ENCODE data around the gene FAM131A. TPM values are rescaled to one million over a fixed set of nuclear protein-coding genes. Genes with fewer than 3 reads are reported as not detected.

FAM131A gene
- total RNA-seq, 4 donors from 2014 or later, result 14.7 to 27.1 (median 18.8) TPM

GRCh38 chr3:184354121-184354728 is 16.8 kb downstream of the FAM131A start:
- Histone ChIP-seq H3K27ac (no peak overlapping the region), H3K9me3 (no peaks in the 10 kb centered on the region), H3K4me1 (no peaks in the 10 kb centered on the region), H3K27me3 (no peaks in the 10 kb centered on the region), H3K4me3 (no peak overlapping the region), H3K36me3 (no peaks in the 10 kb centered on the region)
- in situ Hi-C loops (cut with MboI; ENCODE audit: low sequenced_read_pairs in 4 of 4), result loop anchor here in 3 of 4 donors (25.0 kb wide), 3 partner anchors 408 to 458 kb away; partner anchors contain the start of gene VPS8 (in 1 of the 3)
- ATAC-seq (peak in 1 of 2 donors; percentile 27), DNase-seq (no peak)
- no peak for TF ChIP-seq POLR2A (IDR thresholded peaks at IDR 0.05)
- TF ChIP-seq, protein P1, sequence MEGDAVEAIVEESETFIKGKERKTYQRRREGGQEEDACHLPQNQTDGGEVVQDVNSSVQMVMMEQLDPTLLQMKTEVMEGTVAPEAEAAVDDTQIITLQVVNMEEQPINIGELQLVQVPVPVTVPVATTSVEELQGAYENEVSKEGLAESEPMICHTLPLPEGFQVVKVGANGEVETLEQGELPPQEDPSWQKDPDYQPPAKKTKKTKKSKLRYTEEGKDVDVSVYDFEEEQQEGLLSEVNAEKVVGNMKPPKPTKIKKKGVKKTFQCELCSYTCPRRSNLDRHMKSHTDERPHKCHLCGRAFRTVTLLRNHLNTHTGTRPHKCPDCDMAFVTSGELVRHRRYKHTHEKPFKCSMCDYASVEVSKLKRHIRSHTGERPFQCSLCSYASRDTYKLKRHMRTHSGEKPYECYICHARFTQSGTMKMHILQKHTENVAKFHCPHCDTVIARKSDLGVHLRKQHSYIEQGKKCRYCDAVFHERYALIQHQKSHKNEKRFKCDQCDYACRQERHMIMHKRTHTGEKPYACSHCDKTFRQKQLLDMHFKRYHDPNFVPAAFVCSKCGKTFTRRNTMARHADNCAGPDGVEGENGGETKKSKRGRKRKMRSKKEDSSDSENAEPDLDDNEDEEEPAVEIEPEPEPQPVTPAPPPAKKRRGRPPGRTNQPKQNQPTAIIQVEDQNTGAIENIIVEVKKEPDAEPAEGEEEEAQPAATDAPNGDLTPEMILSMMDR (IDR thresholded peaks at IDR 0.05 in 4 of 5, conservative IDR thresholded peaks at IDR 0.05 in 1 of 5), result peak; percentile 49 to 81 (median 61)
- intact Hi-C loops (cut with DNase I; ENCODE audit: low total_unique reads), result no loop called here

- H3K4me3 ChIP-seq, result no peak overlapping the region
- DNase-seq (no peak), ATAC-seq (no peak)
- no peaks in the 10 kb centered on the region for H3K36me3 ChIP-seq
- intact Hi-C loops (cut with DNase I; ENCODE audit: low total_unique reads) (no loop called here), in situ Hi-C loops (cut with MboI; ENCODE audit: low sequenced_read_pairs in 4 of 4) (loop anchor here in 3 of 4 donors (25.0 kb wide), 3 partner anchors 408 to 458 kb away; partner anchors contain the start of gene VPS8 (in 1 of the 3))
- H3K9me3 ChIP-seq, result no peaks in the 10 kb centered on the region
- H3K27ac ChIP-seq, result no peak overlapping the region
- no peaks in the 10 kb centered on the region for H3K27me3 ChIP-seq
- TF ChIP-seq, protein P1 (IDR thresholded peaks at IDR 0.05 in 4 of 5, conservative IDR thresholded peaks at IDR 0.05 in 1 of 5), result no peak
- no peak for TF ChIP-seq POLR2A (IDR thresholded peaks at IDR 0.05)
- no peaks in the 10 kb centered on the region for H3K4me1 ChIP-seq
Observed at GRCh38 chr3:184354754-184355153, 17.4 kb downstream of the FAM131A start.

DNA sequence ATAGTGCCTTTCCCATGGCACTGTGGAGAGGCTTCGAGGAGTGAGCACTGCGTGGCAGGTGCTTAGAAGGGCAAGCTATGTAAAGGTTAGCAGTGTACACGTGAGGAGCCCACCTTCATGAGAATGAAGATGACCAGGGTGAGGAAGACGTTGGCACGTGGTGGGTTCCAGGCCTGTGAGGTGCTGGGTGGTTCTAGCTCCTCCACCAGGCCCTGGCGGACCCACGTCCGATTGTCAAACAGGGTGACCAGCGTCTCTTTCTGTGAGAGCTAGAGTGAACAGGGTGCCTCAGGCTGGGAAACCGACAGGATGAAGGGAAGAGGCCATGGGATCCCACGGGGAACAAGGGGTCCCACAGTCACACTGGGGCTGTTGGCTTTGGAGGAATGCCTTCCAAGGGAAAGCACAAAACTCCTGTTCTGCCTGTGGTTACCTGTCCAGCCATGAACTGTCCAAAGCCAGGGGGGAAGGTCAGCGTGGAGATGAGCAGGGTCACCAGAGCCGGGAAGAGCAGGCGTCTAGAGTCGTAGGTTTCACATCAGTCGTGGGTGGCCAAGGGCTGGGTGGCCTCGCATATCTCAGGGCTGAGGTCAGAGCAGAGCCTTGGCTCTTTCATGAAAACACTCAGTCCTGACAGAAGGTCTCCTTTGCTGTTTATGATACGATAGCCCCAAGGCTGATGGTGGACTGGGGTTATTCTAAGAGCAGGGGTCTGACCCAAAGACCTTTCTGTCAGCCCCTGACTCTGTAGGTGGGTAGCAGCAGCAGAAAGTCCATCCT is 18.1 kb downstream of the FAM131A start:
- DNase-seq, result no peak
- ATAC-seq, result no peak
- Histone ChIP-seq H3K4me3 (no peak overlapping the region), H3K9me3 (no peaks in the 10 kb centered on the region), H3K27me3 (no peaks in the 10 kb centered on the region), H3K27ac (no peak overlapping the region), H3K36me3 (no peaks in the 10 kb centered on the region), H3K4me1 (peaks cover 0 to 1% of the 10 kb centered on the region in 2 donors)
- TF ChIP-seq, protein P1 (IDR thresholded peaks at IDR 0.05 in 4 of 5, conservative IDR thresholded peaks at IDR 0.05 in 1 of 5), result no peak
- TF ChIP-seq POLR2A (IDR thresholded peaks at IDR 0.05), result no peak
- intact Hi-C loops (cut with DNase I; ENCODE audit: low total_unique reads), result no loop called here
- in situ Hi-C loops (cut with MboI; ENCODE audit: low sequenced_read_pairs in 4 of 4), result loop anchor here in 3 of 4 donors (25.0 kb wide), 3 partner anchors 407 to 457 kb away; partner anchors contain the start of gene VPS8 (in 1 of the 3)

DNA sequence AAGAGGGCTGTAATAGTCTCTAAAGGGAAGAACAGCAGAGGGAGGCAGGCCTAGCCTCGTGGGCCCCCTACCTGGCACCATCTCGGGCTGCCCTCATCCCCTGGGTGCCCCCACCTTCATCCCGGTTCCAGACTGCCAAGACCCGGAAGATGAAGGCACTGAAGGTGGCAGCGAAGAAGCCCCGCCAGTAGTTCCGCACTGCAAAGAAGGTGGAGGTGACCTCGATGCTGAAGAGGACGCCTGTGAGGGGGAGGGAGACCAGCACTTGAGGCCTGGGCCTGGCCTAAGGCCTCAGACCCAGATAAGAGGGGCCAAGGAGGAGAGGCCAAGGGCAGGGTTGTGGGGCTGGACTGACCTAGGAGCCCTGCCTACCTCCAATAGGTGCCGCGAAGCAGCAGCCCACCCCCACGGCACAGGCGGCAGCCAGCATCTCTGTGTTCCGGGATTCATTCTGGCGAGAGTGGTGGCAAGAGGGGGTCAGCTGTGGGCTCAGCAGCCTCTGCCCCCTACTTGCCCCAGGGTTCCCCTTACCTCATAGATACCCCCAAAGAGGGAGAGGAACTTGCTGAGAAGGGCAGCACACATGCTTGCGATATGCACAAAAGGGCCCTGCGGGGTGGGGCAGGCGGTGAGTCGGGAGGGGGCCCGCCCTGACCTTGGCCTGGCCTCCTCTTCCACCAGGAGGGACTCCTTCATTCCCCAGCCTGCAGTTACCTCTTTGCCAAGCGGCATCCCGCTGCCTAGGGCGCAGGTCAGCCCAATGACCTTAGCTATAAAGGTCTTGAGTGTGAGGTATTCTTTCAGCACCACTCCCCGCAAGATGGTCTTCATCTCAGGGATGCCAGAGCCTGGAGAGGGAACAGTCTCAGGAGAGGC is 20.1 kb downstream of the FAM131A start:
- Histone ChIP-seq H3K27ac (no peak overlapping the region), H3K27me3 (no peaks in the 10 kb centered on the region), H3K9me3 (no peaks in the 10 kb centered on the region), H3K4me3 (no peak overlapping the region), H3K4me1 (peaks cover 4 to 12% of the 10 kb centered on the region in 2 donors), H3K36me3 (no peaks in the 10 kb centered on the region)
- in situ Hi-C loops (cut with MboI; ENCODE audit: low sequenced_read_pairs in 4 of 4), result loop anchor here in 3 of 4 donors (25.0 kb wide), 3 partner anchors 405 to 455 kb away; partner anchors contain the start of gene VPS8 (in 1 of the 3)
- intact Hi-C loops (cut with DNase I; ENCODE audit: low total_unique reads), result no loop called here
- DNase-seq (no peak), ATAC-seq (no peak)
- TF ChIP-seq POLR2A (IDR thresholded peaks at IDR 0.05), result no peak
- TF ChIP-seq, protein P1 (IDR thresholded peaks at IDR 0.05 in 4 of 5, conservative IDR thresholded peaks at IDR 0.05 in 1 of 5), result no peak

Data from gastrocnemius medialis (tissue), 4 donors.